NCI-H446 treated with DMSO at 0.1 percent for 48 hours (cell line): Measurements from ENCODE around the gene AXIN2.
A peak's percentile ranks its signal among the peaks of the same experiment; 100 is the strongest.

Experiments
- DNase-seq: peaks from one replicate; lab custom pipeline; 2025; lab: John Stamatoyannopoulos, UW

AXIN2 gene

GRCh38 chr17:65583921-65584603 lies 22.6 kb upstream of the AXIN2 start:
- DNase-seq = peak; percentile 38

DNA sequence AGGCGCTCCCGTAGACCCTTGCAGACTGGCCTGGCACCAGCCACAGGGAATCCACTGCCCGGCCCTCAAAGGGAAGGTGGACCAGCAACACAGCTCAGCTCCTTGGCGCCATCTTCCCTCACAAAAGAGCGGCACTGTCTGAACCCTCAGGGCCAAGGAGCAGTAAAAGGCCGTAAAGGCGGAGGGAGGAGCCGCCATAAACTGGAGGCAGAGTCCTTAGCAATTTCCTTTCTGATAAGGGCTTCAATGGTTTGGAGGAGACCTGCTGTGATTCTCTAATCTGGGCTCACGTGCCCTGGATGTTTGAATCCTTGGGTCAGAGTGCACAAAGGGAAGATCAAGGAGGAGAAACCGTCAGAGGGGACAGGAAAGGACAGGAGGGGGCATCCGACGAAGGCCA lies 15.5 kb upstream of the AXIN2 start:
- no peak for DNase-seq

GRCh38 chr17:65573282-65573602 lies 11.8 kb upstream of the AXIN2 start:
- no peak for DNase-seq

DNA sequence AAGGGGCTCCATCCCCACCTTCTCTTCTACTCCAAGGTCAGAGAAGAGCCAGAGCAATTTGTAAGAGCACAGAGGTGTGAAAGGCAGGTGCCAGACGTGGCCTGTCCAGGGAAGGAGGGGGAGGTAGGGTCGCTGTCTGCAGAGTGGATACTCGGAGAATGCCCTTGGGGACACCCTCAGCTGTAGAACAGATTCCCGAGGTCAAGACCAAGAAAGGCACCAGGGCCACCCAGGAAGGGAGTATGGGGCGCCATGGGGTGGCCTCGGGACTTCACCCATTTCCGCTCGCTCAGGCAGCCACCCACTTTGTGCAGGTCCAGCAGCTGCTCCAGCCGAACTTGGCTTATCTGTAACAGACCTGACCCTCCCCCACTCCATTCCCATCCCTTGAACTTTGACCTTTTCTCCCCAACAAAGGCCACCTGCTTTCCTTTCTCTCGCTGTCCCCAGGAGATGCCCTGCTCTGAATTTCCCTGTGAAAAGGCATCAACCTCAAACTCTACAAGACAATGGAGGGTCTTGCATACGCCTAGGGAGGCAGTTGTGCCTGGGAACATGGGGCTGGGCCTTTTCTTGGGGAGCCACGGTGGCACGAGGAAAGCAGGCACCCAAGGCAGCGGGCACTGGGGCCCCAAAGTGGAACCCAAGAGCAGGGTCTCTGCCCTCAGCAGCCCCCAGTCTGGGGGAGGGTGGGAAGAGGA lies 11.3 kb upstream of the AXIN2 start:
- DNase-seq = no peak

DNA sequence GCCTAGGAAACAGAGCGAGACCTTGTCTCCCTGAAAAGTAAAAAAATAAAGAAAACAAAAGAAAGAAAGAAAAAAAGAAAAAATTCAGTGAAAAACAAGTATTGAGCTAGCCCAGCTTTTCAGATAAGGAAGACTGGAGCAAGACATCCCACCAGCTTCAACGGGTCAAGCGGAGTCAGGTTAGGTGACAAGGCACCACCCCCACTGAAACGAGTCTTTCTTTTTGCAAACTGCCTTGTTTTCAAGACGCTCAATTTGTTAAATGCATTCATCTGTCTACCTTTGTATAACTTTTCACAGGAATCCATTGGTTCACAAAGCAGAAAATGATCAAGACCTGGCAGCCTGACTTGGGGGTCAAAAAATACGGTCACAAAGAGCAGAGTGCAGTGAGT lies 10.7 kb upstream of the AXIN2 start:
- DNase-seq = no peak

- no peak for DNase-seq
These were observed 7.5 kb upstream of the AXIN2 start for GRCh38 chr17:65568918-65569317.

DNA sequence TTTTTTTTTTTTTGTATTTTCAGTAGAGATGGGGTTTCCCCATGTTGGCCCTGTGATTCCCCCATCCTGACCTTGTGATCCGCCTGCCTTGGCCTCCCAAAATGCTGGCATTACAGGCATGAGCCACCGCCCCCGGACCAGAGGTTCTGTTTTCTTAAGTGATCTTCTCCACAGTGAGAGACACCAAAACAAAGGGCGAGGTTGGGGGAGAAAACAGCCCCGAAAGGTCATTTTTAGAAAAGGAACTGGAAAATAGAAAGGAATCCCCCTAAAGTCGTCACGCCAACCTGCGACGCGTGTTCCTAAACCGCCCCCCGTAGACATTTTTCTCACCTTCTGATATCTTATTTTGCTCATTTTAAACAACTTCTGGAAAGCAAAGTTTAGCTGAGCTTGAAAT lies 6.1 kb upstream of the AXIN2 start:
- DNase-seq = no peak

DNA sequence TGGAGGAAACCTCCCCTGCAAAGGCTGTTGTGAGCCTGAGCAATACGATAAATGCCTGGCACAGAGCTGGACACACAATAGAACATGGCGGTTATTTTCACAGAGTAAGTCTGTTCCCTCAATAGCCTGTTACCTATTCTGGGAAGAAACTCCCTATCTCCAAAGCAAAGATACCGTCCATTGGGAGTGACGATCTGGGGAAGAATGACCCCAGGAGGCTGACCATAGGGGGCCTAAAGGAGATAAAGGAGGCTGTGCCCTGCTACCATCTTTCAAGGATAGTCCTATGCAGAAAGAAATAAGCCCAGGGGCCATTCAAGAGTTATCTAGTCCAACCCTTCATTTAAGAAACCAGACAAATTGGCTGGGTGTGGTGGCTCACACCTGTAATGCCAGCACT lies 4.1 kb upstream of the AXIN2 start:
- no peak for DNase-seq

DNA sequence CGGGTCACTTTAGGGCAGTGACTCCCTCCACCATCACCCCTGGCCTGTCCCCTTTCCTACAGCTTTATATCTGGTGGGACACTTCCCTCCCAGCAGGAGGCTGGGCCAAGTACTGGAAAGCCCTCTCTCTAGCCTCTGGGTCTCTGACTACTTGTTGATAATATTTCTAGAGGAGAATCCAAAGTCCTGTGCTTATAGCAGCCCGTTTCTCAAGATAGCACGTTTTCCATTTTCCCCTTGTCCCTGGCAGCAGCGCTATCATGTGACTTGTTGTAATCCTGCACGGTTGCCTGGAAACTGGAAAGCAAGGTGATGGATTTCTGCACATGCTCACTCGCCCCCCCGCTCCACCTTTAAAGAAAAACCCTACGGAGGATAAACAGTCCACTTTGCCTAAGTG lies 3.3 kb upstream of the AXIN2 start:
- no peak for DNase-seq

DNA sequence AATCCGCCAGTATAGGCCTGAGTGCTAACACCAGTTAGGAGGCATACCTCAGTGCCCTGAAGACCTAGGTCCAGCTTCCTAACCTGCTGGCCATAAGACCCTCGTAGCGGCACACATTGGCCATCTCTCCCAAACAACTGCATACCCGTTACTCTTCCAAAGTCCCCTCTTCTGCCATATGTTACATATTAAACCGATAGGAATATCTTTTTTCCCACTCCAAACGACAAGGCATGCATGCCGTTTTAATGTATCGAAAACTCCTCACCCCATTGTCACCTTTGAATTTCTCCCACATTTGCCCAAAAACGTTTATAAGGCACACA lies 721 bp upstream of the AXIN2 start:
- no peak for DNase-seq

- peak; percentile 58 for DNase-seq
These were observed 608 bp downstream of the AXIN2 start for GRCh38 chr17:65560628-65561451.

DNA sequence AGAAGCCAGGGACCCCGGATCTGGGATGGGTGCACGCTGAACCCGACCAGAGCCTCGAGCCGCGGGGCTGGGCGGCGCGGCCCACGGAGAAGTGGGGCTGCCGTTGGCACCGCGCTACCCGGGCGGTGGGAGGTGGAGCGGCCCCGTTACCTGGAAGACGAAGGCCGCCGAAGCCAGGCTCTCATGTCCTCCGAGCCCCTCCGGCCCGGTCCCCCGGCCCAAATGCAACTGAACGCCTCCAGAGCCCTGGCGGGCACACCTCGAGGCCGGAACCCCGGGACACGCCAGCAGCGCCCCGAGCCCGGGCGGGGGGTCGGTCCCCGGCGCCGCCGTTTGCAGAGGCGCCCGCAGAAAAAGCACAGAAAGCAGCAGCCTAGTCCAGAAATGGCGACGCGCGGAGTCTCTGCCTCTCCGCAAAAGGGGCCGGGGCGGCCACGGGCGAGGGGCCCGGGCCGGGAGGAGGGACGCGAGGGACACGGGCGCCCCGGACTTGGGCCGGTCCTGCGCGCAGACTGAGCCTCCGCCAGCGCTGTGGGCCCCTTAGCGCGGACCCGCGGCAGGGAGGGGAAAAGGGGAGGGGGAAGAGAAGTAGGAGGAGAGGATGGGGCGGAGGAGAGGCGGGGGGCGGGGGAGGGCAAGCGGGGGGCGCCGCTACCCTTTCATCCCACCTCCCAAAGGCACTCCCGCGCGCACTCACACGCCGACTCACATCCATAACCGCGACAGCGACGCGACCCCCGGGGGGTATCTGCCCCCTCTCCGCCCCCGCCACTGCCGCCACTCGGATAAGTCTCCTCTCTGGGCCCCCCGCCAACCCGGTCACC lies 1.4 kb downstream of the AXIN2 start:
- no peak for DNase-seq

DNA sequence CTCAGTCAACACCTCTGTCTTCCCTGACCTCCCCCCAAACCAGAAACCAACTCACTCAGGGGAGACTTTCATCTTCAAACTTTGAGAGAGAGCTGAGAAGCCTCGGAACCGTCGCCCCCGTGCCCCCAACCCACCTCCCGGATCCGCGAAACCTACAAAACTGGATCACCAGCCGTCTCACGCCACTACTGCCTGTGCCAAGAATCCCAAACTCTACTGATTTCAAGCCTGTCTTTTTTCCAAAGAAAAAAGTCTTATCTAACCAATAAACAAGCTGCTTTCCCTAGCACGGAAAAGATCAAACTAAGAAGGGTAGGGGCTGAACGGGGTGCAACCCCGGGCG lies 2.0 kb downstream of the AXIN2 start:
- DNase-seq = no peak

GRCh38 chr17:65558683-65559460 lies 2.6 kb downstream of the AXIN2 start:
- DNase-seq = no peak

DNA sequence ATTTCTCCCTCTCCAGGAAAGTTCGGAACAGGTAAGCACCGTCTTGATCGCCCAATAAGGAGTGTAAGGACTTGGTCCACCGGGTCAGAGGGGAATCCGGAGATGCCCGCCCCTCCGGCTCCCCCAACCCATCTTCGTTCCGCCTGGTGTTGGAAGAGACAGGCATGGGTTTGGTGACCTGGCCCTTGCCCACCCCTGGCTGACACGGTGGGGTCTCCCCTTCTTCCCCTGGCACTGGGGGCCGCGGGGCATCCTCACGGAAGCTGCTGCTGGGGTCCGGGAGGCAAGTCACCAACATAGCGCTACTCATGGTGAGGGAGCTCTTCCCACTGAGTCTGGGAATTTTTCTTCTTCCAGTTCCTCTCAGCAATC lies 3.2 kb downstream of the AXIN2 start:
- no peak for DNase-seq

DNA sequence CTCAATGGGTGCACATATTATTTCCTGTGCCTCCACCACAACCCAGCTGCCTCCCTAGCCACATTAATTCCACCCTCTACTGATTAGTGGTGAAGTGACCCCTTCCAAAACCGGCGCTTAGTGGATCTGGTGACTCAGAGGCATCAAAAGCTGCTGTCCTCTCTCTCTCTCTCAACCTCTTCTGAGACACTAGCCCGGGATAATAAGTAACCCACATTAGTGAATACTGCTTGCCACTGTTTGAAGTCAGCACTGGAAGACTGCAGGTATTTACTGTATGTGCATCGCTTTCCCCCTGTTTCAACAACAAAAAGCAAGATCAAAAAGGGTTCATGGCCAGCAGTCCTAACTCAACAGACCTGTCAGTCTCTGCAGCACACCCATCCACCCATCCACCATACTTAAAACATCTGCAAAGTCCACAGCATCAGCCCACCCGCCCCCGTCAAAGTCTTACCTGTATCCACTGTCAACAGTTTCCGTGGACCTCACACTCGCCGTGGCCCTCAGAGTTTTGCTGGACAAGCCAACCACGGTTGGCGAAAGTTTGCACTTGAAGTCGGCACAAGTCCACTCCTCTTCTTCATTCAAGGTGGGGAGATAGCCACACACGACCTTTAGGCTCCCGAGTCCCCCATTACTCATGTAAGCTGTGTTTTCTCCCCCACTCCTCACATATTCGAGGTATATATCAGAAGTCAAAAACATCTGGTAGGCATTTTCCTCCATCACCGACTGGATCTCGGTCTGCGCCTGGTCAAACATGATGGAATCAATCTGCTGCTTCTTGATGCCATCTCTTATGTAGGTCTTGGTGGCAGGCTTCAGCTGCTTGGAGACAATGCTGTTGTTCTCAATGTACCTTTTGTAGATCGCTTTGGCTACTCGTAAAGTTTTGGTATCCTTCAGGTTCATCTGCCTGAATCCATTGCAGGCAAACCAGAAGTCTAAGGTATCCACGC lies 3.8 kb downstream of the AXIN2 start:
- DNase-seq = no peak

- DNase-seq = no peak
These were observed 4.5 kb downstream of the AXIN2 start for GRCh38 chr17:65556910-65557348.

DNA sequence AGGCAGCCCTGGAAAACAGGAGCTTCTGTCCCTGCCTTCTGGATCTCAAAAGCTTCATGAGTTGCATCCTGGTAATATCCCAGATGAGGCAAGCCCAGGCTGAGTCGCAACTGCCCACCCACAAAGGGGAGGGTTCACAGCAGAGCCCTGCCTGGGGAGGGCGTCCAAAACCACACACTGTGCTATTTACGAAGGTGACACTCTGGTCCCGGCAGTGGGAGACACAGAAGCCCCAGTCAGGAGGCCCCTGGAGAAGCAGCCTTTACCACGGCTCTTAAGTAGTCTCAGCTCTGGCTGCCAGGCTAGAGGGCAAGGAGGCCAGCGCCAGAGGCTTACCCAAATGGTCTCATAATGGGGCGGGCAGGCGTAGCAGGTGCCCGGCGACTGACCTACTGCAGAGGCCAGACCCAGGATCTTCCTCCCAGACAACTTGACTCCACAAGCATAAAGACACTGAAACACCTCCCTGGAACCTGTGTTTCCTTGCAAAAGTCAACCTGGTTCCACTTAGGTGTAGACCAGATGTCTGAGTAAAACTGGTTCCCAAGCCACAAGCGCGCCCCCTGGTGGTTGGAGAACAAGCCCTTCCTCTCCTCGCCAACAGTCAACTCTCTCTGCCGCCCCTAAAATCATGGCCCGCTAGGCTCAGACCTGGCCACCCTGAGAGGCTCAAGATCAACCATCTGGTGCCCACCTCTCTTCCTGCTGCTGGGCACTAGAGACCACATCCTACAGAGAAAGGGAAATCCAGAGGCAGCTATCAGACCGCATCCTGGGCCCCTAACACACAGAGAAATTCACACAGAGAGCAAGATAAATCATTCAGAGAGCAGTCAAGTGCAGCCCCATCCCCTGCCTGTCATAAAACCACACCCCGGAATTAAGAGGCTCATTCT lies 5.2 kb downstream of the AXIN2 start:
- no peak for DNase-seq

GRCh38 chr17:65554553-65555223 lies 6.8 kb downstream of the AXIN2 start:
- no peak for DNase-seq
